ENCODE measurements around the gene CEBPZOS.

GRCh38 chr2:37181726-37182684 is 14.3 kb upstream of the CEBPZOS start:
- TF ChIP-seq CTCF (IDR thresholded peaks at IDR 0.05; ENCODE audit: control extremely low read depth in 1 of 3, insufficient read depth in 1 of 3, low read depth in 1 of 3, low read length in 3 of 3) (no peak), POLR2AphosphoS5 (IDR thresholded peaks at IDR 0.05; ENCODE audit: low read depth, low read length) (no peak), E2F6 (IDR thresholded peaks at IDR 0.05) (no peak; the same call in 1 of the 2 replicates), EGR1 (IDR thresholded peaks at IDR 0.05; ENCODE audit: borderline replicate concordance, low read depth, low read length) (no peak), TCF12 (IDR thresholded peaks at IDR 0.05; ENCODE audit: low read depth, low read length) (no peak), NANOG (IDR thresholded peaks at IDR 0.05; ENCODE audit: insufficient read depth, low read depth, low read length, poor library complexity, severe bottlenecking) (no peak), EP300 (IDR thresholded peaks at IDR 0.05; ENCODE audit: borderline replicate concordance in 1 of 2, low read depth in 2 of 2, low read length in 2 of 2) (no peak), CEBPB (IDR thresholded peaks at IDR 0.05; ENCODE audit: low read depth, low read length) (no peak), RFX5 (IDR thresholded peaks at IDR 0.05; ENCODE audit: borderline replicate concordance, low read depth, low read length) (no peak), CREB1 (IDR thresholded peaks at IDR 0.05) (no peak), USF2 (IDR thresholded peaks at IDR 0.05; ENCODE audit: low read length) (no peak), ZNF274 (IDR thresholded peaks at IDR 0.05; ENCODE audit: borderline replicate concordance, extremely low read depth, low read length) (no peak), POLR2A (IDR thresholded peaks at IDR 0.05; ENCODE audit: control extremely low read depth in 1 of 2, low read depth in 2 of 2, low read length in 2 of 2) (no peak), EZH2 (IDR thresholded peaks at IDR 0.05; ENCODE audit: low read depth, low read length, severe bottlenecking) (no peak)

Measured in H1 (cell line).